ENCODE measurements around the gene TNS4. TPM values are rescaled to one million over a fixed set of nuclear protein-coding genes. Genes with fewer than 3 reads are reported as not detected.

Gene TNS4
- total and polyA plus RNA-seq, 2 experiments from 2014 or later, result 0.20 TPM; not detected in 1

GRCh38 chr17:40450175-40450574, 51.2 kb downstream of the TNS4 start:
- Histone ChIP-seq H3K27me3 (replicated peaks; ENCODE audit: insufficient read depth) (no peaks in the 10 kb centered on the region), H3K27ac (peak overlapping the region; percentile 89), H3K4me1 (ENCODE audit: insufficient read depth) (peaks cover 97% of the 10 kb centered on the region), H3K36me3 (ENCODE audit: low read depth) (peaks cover 26% of the 10 kb centered on the region), H2AFZ (no peak overlapping the region), H3K9me3 (ENCODE audit: low read depth) (no peaks in the 10 kb centered on the region), H3F3A (ENCODE audit: insufficient read depth) (peaks cover 91% of the 10 kb centered on the region), H3K4me2 (ENCODE audit: unreplicated experiment) (peak overlapping the region; percentile 57), H3K79me2 (ENCODE audit: insufficient read depth) (peaks cover 86% of the 10 kb centered on the region), H4K20me1 (ENCODE audit: insufficient read depth) (no peaks in the 10 kb centered on the region), H3K9ac (peak overlapping the region; percentile 71), H3K4me3 (peak overlapping the region; percentile 25), H3K9me2 (ENCODE audit: insufficient read depth) (no peaks in the 10 kb centered on the region)
- 100% methylated on average over 3 of the region's 3 CpGs for WGBS, 2 experiments (ENCODE audit: low coverage in 1 of 2, low lambda C conversion rate in 2 of 2, missing lambda C conversion rate in 2 of 2)
- DNase-seq, result peak; percentile 68
- no peak for TF ChIP-seq EZH2phosphoT487 (IDR thresholded peaks at IDR 0.05; ENCODE audit: insufficient read depth, low read depth)
- TF ChIP-seq EZH2 (IDR thresholded peaks at IDR 0.05; ENCODE audit: insufficient read depth, poor library complexity, severe bottlenecking), result no peak
- in situ Hi-C loops (cut with MboI), result no loop called here

GRCh38 chr17:40448639-40449261, 52.7 kb downstream of the TNS4 start:
- Histone ChIP-seq H3K27ac (peak overlapping the region; percentile 89), H3K4me2 (ENCODE audit: unreplicated experiment) (peak overlapping the region; percentile 98)
- in situ Hi-C loops (cut with MboI), result no loop called here

GRCh38 chr17:40448213-40448638, 53.2 kb downstream of the TNS4 start:
- peak; percentile 64 for DNase-seq

More at GRCh38 chr17:40448639-40449261, 52.7 kb downstream of the TNS4 start:
- no peak for TF ChIP-seq EZH2phosphoT487 (IDR thresholded peaks at IDR 0.05; ENCODE audit: insufficient read depth, low read depth)
- TF ChIP-seq EZH2 (IDR thresholded peaks at IDR 0.05; ENCODE audit: insufficient read depth, poor library complexity, severe bottlenecking), result no peak
- Histone ChIP-seq H3K4me1 (ENCODE audit: insufficient read depth) (peaks cover 85% of the 10 kb centered on the region), H3K9me2 (ENCODE audit: insufficient read depth) (no peaks in the 10 kb centered on the region), H4K20me1 (ENCODE audit: insufficient read depth) (no peaks in the 10 kb centered on the region), H3K9me3 (ENCODE audit: low read depth) (no peaks in the 10 kb centered on the region), H3K27me3 (replicated peaks; ENCODE audit: insufficient read depth) (no peaks in the 10 kb centered on the region), H3K4me3 (peak overlapping the region; percentile 97), H3K79me2 (ENCODE audit: insufficient read depth) (peaks cover 93% of the 10 kb centered on the region), H3K36me3 (ENCODE audit: low read depth) (peaks cover 11% of the 10 kb centered on the region), H2AFZ (no peak overlapping the region), H3K9ac (peak overlapping the region; percentile 99), H3F3A (ENCODE audit: insufficient read depth) (peaks cover 88% of the 10 kb centered on the region)
- 37 to 40% methylated on average over 7 of the region's 7 CpGs for WGBS, 2 experiments (ENCODE audit: low coverage in 1 of 2, low lambda C conversion rate in 2 of 2, missing lambda C conversion rate in 2 of 2)
- peak; percentile 53 for DNase-seq

GRCh38 chr17:40447806-40448205, 53.6 kb downstream of the TNS4 start:
- 26 to 34% methylated on average over 4 of the region's 4 CpGs for WGBS, 2 experiments (ENCODE audit: low coverage in 1 of 2, low lambda C conversion rate in 2 of 2, missing lambda C conversion rate in 2 of 2)
- Histone ChIP-seq H3K27ac (peak overlapping the region; percentile 89), H3K36me3 (ENCODE audit: low read depth) (peaks cover 2% of the 10 kb centered on the region; the same call in 1 of the 2 replicates), H3K9me2 (ENCODE audit: insufficient read depth) (no peaks in the 10 kb centered on the region), H3F3A (ENCODE audit: insufficient read depth) (peaks cover 80% of the 10 kb centered on the region), H3K4me2 (ENCODE audit: unreplicated experiment) (peak overlapping the region; percentile 98), H3K4me3 (peak overlapping the region; percentile 97), H3K9ac (peak overlapping the region; percentile 99), H2AFZ (no peak overlapping the region), H3K4me1 (ENCODE audit: insufficient read depth) (peaks cover 76% of the 10 kb centered on the region), H3K79me2 (ENCODE audit: insufficient read depth) (peaks cover 86% of the 10 kb centered on the region), H3K9me3 (ENCODE audit: low read depth) (no peaks in the 10 kb centered on the region), H4K20me1 (ENCODE audit: insufficient read depth) (no peaks in the 10 kb centered on the region), H3K27me3 (replicated peaks; ENCODE audit: insufficient read depth) (no peaks in the 10 kb centered on the region)
- TF ChIP-seq EZH2phosphoT487 (IDR thresholded peaks at IDR 0.05; ENCODE audit: insufficient read depth, low read depth) (no peak), EZH2 (IDR thresholded peaks at IDR 0.05; ENCODE audit: insufficient read depth, poor library complexity, severe bottlenecking) (no peak)
- in situ Hi-C loops (cut with MboI), result no loop called here
- no peak for DNase-seq

More at GRCh38 chr17:40448213-40448638, 53.2 kb downstream of the TNS4 start:
- Histone ChIP-seq H3K4me1 (ENCODE audit: insufficient read depth) (peaks cover 80% of the 10 kb centered on the region), H4K20me1 (ENCODE audit: insufficient read depth) (no peaks in the 10 kb centered on the region), H3F3A (ENCODE audit: insufficient read depth) (peaks cover 83% of the 10 kb centered on the region), H3K36me3 (ENCODE audit: low read depth) (peaks cover 6% of the 10 kb centered on the region), H3K9ac (peak overlapping the region; percentile 99), H2AFZ (no peak overlapping the region), H3K4me2 (ENCODE audit: unreplicated experiment) (peak overlapping the region; percentile 98), H3K9me2 (ENCODE audit: insufficient read depth) (no peaks in the 10 kb centered on the region), H3K27me3 (replicated peaks; ENCODE audit: insufficient read depth) (no peaks in the 10 kb centered on the region), H3K27ac (peak overlapping the region; percentile 89), H3K4me3 (peak overlapping the region; percentile 97), H3K9me3 (ENCODE audit: low read depth) (no peaks in the 10 kb centered on the region), H3K79me2 (ENCODE audit: insufficient read depth) (peaks cover 90% of the 10 kb centered on the region)
- TF ChIP-seq EZH2phosphoT487 (IDR thresholded peaks at IDR 0.05; ENCODE audit: insufficient read depth, low read depth), result no peak
- no peak for TF ChIP-seq EZH2 (IDR thresholded peaks at IDR 0.05; ENCODE audit: insufficient read depth, poor library complexity, severe bottlenecking)
- in situ Hi-C loops (cut with MboI), result no loop called here
- 10 to 25% methylated on average over 8 of the region's 8 CpGs for WGBS, 2 experiments (ENCODE audit: low coverage in 1 of 2, low lambda C conversion rate in 2 of 2, missing lambda C conversion rate in 2 of 2)

Measured in GM23248 (cell line).